HG02759 (cell line): ENCODE data around the gene SPINK14.
A peak's percentile ranks its signal among the peaks of the same experiment; 100 is the strongest.

Experiments used
- ATAC-seq: cut with Tn5 transposase; IDR thresholded peaks from one replicate; pipeline ENCODE4 v1.9.1; 2021; ENCODE audit warnings: mild to moderate bottlenecking, moderate library complexity; ENCODE audit not compliant: unreplicated experiment

SPINK14 gene

GRCh38 chr5:148168246-148168645 is at the start of gene SPINK14:
Gene SPINK14 (plus strand): TSS chr5:148168546. CDS start chr5:148169733, 1,187 bp downstream.
- no peak for ATAC-seq

- no peak for ATAC-seq
Observed at GRCh38 chr5:148120317-148120716, 48.0 kb upstream of the SPINK14 start.

- ATAC-seq: no peak
Observed at GRCh38 chr5:148125641-148126040, 42.7 kb upstream of the SPINK14 start.

GRCh38 chr5:148135091-148136048 is 33.0 kb upstream of the SPINK14 start:
- no peak for ATAC-seq

GRCh38 chr5:148140846-148141245 is 27.5 kb upstream of the SPINK14 start:
- no peak for ATAC-seq

GRCh38 chr5:148141645-148142044 is 26.7 kb upstream of the SPINK14 start:
- no peak for ATAC-seq

GRCh38 chr5:148145916-148146315 is 22.4 kb upstream of the SPINK14 start:
- ATAC-seq: no peak

- no peak for ATAC-seq
Observed at GRCh38 chr5:148146487-148146886, 21.9 kb upstream of the SPINK14 start.

GRCh38 chr5:148147415-148147814 is 20.9 kb upstream of the SPINK14 start:
- ATAC-seq: no peak

GRCh38 chr5:148151872-148152271 is 16.5 kb upstream of the SPINK14 start:
- ATAC-seq: no peak

GRCh38 chr5:148152781-148153180 is 15.6 kb upstream of the SPINK14 start:
- no peak for ATAC-seq

- ATAC-seq: no peak
Observed at GRCh38 chr5:148156609-148157008, 11.7 kb upstream of the SPINK14 start.

- ATAC-seq: no peak
Observed at GRCh38 chr5:148162038-148162437, 6.3 kb upstream of the SPINK14 start.

- ATAC-seq: no peak
Observed at GRCh38 chr5:148163345-148163744, 5.0 kb upstream of the SPINK14 start.

GRCh38 chr5:148166550-148167283 is 1.6 kb upstream of the SPINK14 start:
- ATAC-seq: no peak

GRCh38 chr5:148172377-148172776 is 4.0 kb downstream of the SPINK14 start:
- no peak for ATAC-seq

- no peak for ATAC-seq
Observed at GRCh38 chr5:148176480-148176879, 8.1 kb downstream of the SPINK14 start.

- no peak for ATAC-seq
Observed at GRCh38 chr5:148177207-148177606, 8.9 kb downstream of the SPINK14 start.

- no peak for ATAC-seq
Observed at GRCh38 chr5:148179234-148179824, 11.0 kb downstream of the SPINK14 start.

GRCh38 chr5:148186248-148187003 is 18.1 kb downstream of the SPINK14 start:
- ATAC-seq: peak; percentile 75

GRCh38 chr5:148191010-148191409 is 22.7 kb downstream of the SPINK14 start:
- ATAC-seq: no peak
